Measurements from ENCODE around the gene MFSD6. TPM values are rescaled to one million over a fixed set of nuclear protein-coding genes. Genes with fewer than 3 reads are reported as not detected.

The MFSD6 gene
- total RNA-seq, 1 donor from 2014 or later, result 0.37 TPM

DNA sequence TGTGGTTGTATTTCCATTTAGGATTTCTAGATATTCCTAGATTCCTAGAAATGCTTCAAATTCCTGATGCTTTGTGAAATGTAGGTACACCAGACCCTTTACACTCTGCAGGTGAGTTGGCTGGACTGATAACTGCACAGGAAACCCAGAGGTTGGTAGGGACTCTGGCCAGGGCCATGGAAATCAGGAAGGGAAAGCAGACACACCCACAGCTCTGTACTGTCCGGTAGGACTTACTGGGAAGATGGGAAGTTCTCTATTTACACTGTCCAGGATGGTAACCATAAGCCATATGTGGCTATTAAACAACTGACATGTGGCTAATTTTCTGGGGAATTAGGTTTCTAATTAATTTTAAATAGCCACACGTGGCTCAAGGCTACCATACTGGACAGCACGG lies 94.9 kb downstream of the MFSD6 start:
- no peaks in the 10 kb centered on the region for H3K79me2 ChIP-seq (ENCODE audit: low read depth)
- H3K27me3 ChIP-seq, result no peaks in the 10 kb centered on the region
- H3K36me3 ChIP-seq, result no peaks in the 10 kb centered on the region
- H3K27ac ChIP-seq, result no peak overlapping the region
- H4K20me1 ChIP-seq (ENCODE audit: low read depth), result no peaks in the 10 kb centered on the region
- DNase-seq (ENCODE audit: low spot score), result no peak
- Mint-ChIP-seq H3K4me3 (no peak overlapping the region), H3K36me3 (no peaks in the 10 kb centered on the region), H3K9me3 (no peaks in the 10 kb centered on the region), H3K27me3 (ENCODE audit: insufficient read depth, low read depth) (peaks cover 2% of the 10 kb centered on the region), H3K4me1 (peaks cover 4% of the 10 kb centered on the region), H3K27ac (no peak overlapping the region)
- no peaks in the 10 kb centered on the region for H3F3A ChIP-seq (ENCODE audit: low read depth)
- no peak overlapping the region for H3K4me3 ChIP-seq
- TF ChIP-seq CTCF (IDR thresholded peaks at IDR 0.05), result no peak
- TF ChIP-seq EZH2phosphoT487 (IDR thresholded peaks at IDR 0.05), result no peak
- TF ChIP-seq EZH2 (IDR thresholded peaks at IDR 0.05), result no peak
- peaks cover 2% of the 10 kb centered on the region for H3K4me1 ChIP-seq
- H2AFZ ChIP-seq (replicated peaks), result no peak overlapping the region
- no peaks in the 10 kb centered on the region for H3K9me3 ChIP-seq (ENCODE audit: low read depth)
- H3K9ac ChIP-seq, result no peak overlapping the region
- no peak overlapping the region for H3K4me2 ChIP-seq

DNA sequence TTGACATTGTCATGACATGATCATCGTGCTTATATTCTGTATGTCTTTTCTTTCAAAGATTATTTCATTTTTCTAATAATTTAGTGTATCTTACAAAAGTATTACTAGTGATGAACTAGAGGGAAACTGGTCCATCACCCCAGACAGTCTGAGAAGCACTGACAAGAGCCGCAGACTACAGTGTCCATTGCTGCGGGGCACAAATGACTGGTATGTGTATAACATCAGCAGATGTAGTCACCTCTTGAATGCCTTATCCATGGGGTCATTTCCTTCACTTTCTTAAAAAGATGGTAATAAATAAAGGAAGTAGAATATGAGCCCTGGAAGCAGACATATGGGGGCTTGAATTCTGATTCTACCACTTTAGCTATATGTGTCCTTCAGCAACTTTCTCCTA lies 96.8 kb downstream of the MFSD6 start:
- no peaks in the 10 kb centered on the region for H3K9me3 ChIP-seq (ENCODE audit: low read depth)
- H2AFZ ChIP-seq (replicated peaks), result no peak overlapping the region
- Mint-ChIP-seq H3K4me1 (peaks cover 4% of the 10 kb centered on the region), H3K4me3 (no peak overlapping the region), H3K36me3 (no peaks in the 10 kb centered on the region), H3K27me3 (ENCODE audit: insufficient read depth, low read depth) (peaks cover 2% of the 10 kb centered on the region), H3K9me3 (no peaks in the 10 kb centered on the region), H3K27ac (no peak overlapping the region)
- H3K4me2 ChIP-seq, result no peak overlapping the region
- no peak for TF ChIP-seq EZH2phosphoT487 (IDR thresholded peaks at IDR 0.05)
- no peak for TF ChIP-seq CTCF (IDR thresholded peaks at IDR 0.05)
- no peak for TF ChIP-seq EZH2 (IDR thresholded peaks at IDR 0.05)
- H3K4me1 ChIP-seq, result peaks cover 2% of the 10 kb centered on the region
- H3K9ac ChIP-seq, result no peak overlapping the region
- no peak overlapping the region for H3K27ac ChIP-seq
- H3F3A ChIP-seq (ENCODE audit: low read depth), result no peaks in the 10 kb centered on the region
- no peak for DNase-seq (ENCODE audit: low spot score)
- H3K79me2 ChIP-seq (ENCODE audit: low read depth), result no peaks in the 10 kb centered on the region
- H3K36me3 ChIP-seq, result no peaks in the 10 kb centered on the region
- H4K20me1 ChIP-seq (ENCODE audit: low read depth), result no peaks in the 10 kb centered on the region
- no peaks in the 10 kb centered on the region for H3K27me3 ChIP-seq
- no peak overlapping the region for H3K4me3 ChIP-seq

DNA sequence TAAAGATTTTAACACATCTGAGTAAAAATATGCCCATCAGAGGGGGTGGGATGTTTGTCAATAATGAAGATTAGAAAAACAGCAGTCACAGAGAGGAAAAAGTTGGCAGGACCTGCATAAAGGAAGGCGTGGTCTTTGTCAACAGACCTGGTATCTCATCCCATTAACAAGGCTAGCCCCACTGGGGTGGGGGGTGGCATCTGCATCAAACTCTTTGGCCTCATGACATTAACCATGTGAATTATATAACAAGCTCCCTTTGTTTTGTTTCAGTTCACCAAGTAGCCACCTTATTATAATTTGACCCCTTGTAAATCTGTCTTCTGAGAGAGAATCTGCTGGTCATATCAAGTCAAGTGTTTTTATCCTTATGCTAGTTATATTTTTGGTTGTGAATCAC lies 97.5 kb downstream of the MFSD6 start:
- H3F3A ChIP-seq (ENCODE audit: low read depth), result no peaks in the 10 kb centered on the region
- H3K79me2 ChIP-seq (ENCODE audit: low read depth), result no peaks in the 10 kb centered on the region
- no peak overlapping the region for H3K27ac ChIP-seq
- Mint-ChIP-seq H3K27ac (no peak overlapping the region), H3K9me3 (no peaks in the 10 kb centered on the region), H3K4me1 (peaks cover 4% of the 10 kb centered on the region), H3K27me3 (ENCODE audit: insufficient read depth, low read depth) (peaks cover 2% of the 10 kb centered on the region), H3K36me3 (no peaks in the 10 kb centered on the region), H3K4me3 (no peak overlapping the region)
- no peaks in the 10 kb centered on the region for H3K4me1 ChIP-seq
- H3K4me3 ChIP-seq, result no peak overlapping the region
- H3K4me2 ChIP-seq, result no peak overlapping the region
- H4K20me1 ChIP-seq (ENCODE audit: low read depth), result no peaks in the 10 kb centered on the region
- no peak for TF ChIP-seq EZH2 (IDR thresholded peaks at IDR 0.05)
- H3K27me3 ChIP-seq, result no peaks in the 10 kb centered on the region
- no peak overlapping the region for H2AFZ ChIP-seq (replicated peaks)
- H3K36me3 ChIP-seq, result no peaks in the 10 kb centered on the region
- no peak overlapping the region for H3K9ac ChIP-seq
- DNase-seq (ENCODE audit: low spot score), result no peak
- no peaks in the 10 kb centered on the region for H3K9me3 ChIP-seq (ENCODE audit: low read depth)

DNA sequence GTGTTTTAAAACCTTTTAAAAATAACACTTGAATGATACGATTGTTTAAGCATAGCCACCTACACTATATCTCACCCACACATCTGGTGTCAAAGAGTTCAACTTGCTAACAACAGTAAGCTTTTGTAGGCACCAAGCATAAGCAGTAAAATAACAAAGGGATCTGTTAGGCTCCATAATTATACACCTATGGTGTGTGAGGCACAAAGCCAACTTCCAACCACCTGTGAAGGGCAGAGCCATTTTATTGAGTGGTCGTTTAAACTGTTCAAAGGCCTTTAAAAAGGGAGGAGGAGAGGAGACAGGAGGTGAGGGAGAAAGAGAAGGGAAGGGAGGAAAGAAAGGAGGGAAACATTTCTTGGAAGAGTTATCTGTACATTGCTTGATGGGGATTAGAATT lies 98.5 kb downstream of the MFSD6 start:
- no peak for TF ChIP-seq EZH2phosphoT487 (IDR thresholded peaks at IDR 0.05)
- TF ChIP-seq CTCF (IDR thresholded peaks at IDR 0.05), result no peak
- no peak for TF ChIP-seq EZH2 (IDR thresholded peaks at IDR 0.05)
- Mint-ChIP-seq H3K4me3 (no peak overlapping the region), H3K27ac (no peak overlapping the region)

More for the DNA sequence above, 98.5 kb downstream of the MFSD6 start:
- H3K36me3 ChIP-seq, result no peaks in the 10 kb centered on the region
- H3K27ac ChIP-seq, result no peak overlapping the region
- H3K4me3 ChIP-seq, result no peak overlapping the region
- peaks cover 2% of the 10 kb centered on the region for H3K27me3 Mint-ChIP-seq (ENCODE audit: insufficient read depth, low read depth)
- no peaks in the 10 kb centered on the region for H3K36me3 Mint-ChIP-seq
- H3K9me3 ChIP-seq (ENCODE audit: low read depth), result no peaks in the 10 kb centered on the region
- no peaks in the 10 kb centered on the region for H3K4me1 ChIP-seq
- H4K20me1 ChIP-seq (ENCODE audit: low read depth), result no peaks in the 10 kb centered on the region
- H2AFZ ChIP-seq (replicated peaks), result no peak overlapping the region
- no peaks in the 10 kb centered on the region for H3K27me3 ChIP-seq
- H3K9ac ChIP-seq, result no peak overlapping the region
- H3K4me1 Mint-ChIP-seq, result no peaks in the 10 kb centered on the region
- H3K4me2 ChIP-seq, result no peak overlapping the region
- no peaks in the 10 kb centered on the region for H3F3A ChIP-seq (ENCODE audit: low read depth)
- no peaks in the 10 kb centered on the region for H3K9me3 Mint-ChIP-seq
- no peak for DNase-seq (ENCODE audit: low spot score)
- no peaks in the 10 kb centered on the region for H3K79me2 ChIP-seq (ENCODE audit: low read depth)
